ENCODE results near the gene IL12RB1. TPM values are rescaled to one million over a fixed set of nuclear protein-coding genes. Genes with fewer than 3 reads are reported as not detected.
A peak's percentile ranks its signal among the peaks of the same experiment; 100 is the strongest.

Gene IL12RB1
- total and polyA plus RNA-seq, 2 of the 13 experiments (the other 11 are each of a cell fraction or from before 2014, with no cell fraction given) = 0.03 to 0.04 TPM

GRCh38 chr19:18109341-18109732 is 22.6 kb upstream of the IL12RB1 start (continued):
- peak; percentile 73 for TF ChIP-seq ZBED4 (CRISPR knock-in tag; IDR thresholded peaks at IDR 0.05; ENCODE audit: borderline replicate concordance)
- no peak for TF ChIP-seq ZNF724P (CRISPR knock-in tag; IDR thresholded peaks at IDR 0.05; ENCODE audit: borderline replicate concordance)
- no peak for TF ChIP-seq ZNF792 (CRISPR knock-in tag; IDR thresholded peaks at IDR 0.05)
- TF ChIP-seq ZBTB10 (CRISPR knock-in tag; IDR thresholded peaks at IDR 0.05; ENCODE audit: borderline replicate concordance) = peak; percentile 62; the same call in 1 of the 2 replicates
- no peak for TF ChIP-seq ZBTB4 (CRISPR knock-in tag; IDR thresholded peaks at IDR 0.05; ENCODE audit: borderline replicate concordance)
- no peak for TF ChIP-seq FOXP1 (IDR thresholded peaks at IDR 0.05)
- TF ChIP-seq FOXP1 (CRISPR knock-in tag; IDR thresholded peaks at IDR 0.05) = 0 out of 2 replicates have a peak, but pooled peaks have one; percentile 23
- TF ChIP-seq ZNF224 (CRISPR knock-in tag; IDR thresholded peaks at IDR 0.05) = no peak
- TF ChIP-seq ZNF772 (CRISPR knock-in tag; IDR thresholded peaks at IDR 0.05) = 0 out of 2 replicates have a peak, but pooled peaks have one; percentile 4
- no peak for TF ChIP-seq BRF2 (CRISPR knock-in tag; IDR thresholded peaks at IDR 0.05)
- TF ChIP-seq ZNF512B (CRISPR knock-in tag; IDR thresholded peaks at IDR 0.05; ENCODE audit: borderline replicate concordance) = 0 out of 2 replicates have a peak, but pooled peaks have one; percentile 89
- no peak for TF ChIP-seq MAX (IDR thresholded peaks at IDR 0.05)
- TF ChIP-seq SIN3B (IDR thresholded peaks at IDR 0.05; ENCODE audit: low read length) = no peak
- no peak for TF ChIP-seq ATF4 (CRISPR knock-in tag; IDR thresholded peaks at IDR 0.05)
